Activated naive CD8-positive, alpha-beta T cell treated with anti-CD3 and anti-CD28 coated beads, Interleukin-2, amount 10 ng/mL, durations not matched to agents 7 days and 5 days (primary cell): ENCODE measurements around the gene RAPGEF6. TPM values are rescaled to one million over a fixed set of nuclear protein-coding genes. Genes with fewer than 3 reads are reported as not detected.
"Not testable (repeated sequence)": the region's sequence is repeated elsewhere in the genome, so short reads cannot be mapped to it uniquely, and the experiment has no call there.

Source experiments
- ATAC-seq: fragments of 150-1000 bp; cut with Tn5 transposase; one replicate; pipeline ENCODE4 v1.10.0; 2021; ENCODE audit warnings: low read depth, moderate library complexity
- POLR2A ChIA-PET: fragments of 350-600 bp; sonication (Branson Sonifier 250); formaldehyde crosslinking; loops from one replicate; lab custom pipeline; 2021; ENCODE audit warnings: antibody characterized with exemption; lab: Charles Lee
- DNase-seq: peaks from one replicate; pipeline ENCODE4 v3.0.0; 2021
- H3K27ac Mint-ChIP-seq: one replicate; pipeline ENCODE4 v1.8.0; 2022; ENCODE audit warnings: mild to moderate bottlenecking, mixed read lengths
- H3K27me3 Mint-ChIP-seq: one replicate; pipeline ENCODE4 v1.8.0; 2022; ENCODE audit warnings: mild to moderate bottlenecking, moderate library complexity, mixed read lengths
- H3K36me3 Mint-ChIP-seq: one replicate; pipeline ENCODE4 v1.8.0; 2021; ENCODE audit warnings: mild to moderate bottlenecking, mixed read lengths
- H3K4me1 Mint-ChIP-seq: one replicate; pipeline ENCODE4 v1.8.0; 2021; ENCODE audit warnings: mixed read lengths
- H3K4me3 Mint-ChIP-seq: one replicate; pipeline ENCODE4 v1.8.0; 2022; ENCODE audit warnings: mild to moderate bottlenecking, moderate library complexity, mixed read lengths
- H3K9me3 Mint-ChIP-seq: one replicate; pipeline ENCODE4 v1.8.0; 2021; ENCODE audit warnings: mixed read lengths
- total RNA-seq, 2 experiments: library from RNA; stranded (reverse); gene quantifications; one replicate each; pipeline ENCODE4 v1.2.3, GENCODE V29; 2021

RAPGEF6 gene
- total RNA-seq, 2 experiments from 2014 or later, result 51.2 to 51.5 TPM

DNA sequence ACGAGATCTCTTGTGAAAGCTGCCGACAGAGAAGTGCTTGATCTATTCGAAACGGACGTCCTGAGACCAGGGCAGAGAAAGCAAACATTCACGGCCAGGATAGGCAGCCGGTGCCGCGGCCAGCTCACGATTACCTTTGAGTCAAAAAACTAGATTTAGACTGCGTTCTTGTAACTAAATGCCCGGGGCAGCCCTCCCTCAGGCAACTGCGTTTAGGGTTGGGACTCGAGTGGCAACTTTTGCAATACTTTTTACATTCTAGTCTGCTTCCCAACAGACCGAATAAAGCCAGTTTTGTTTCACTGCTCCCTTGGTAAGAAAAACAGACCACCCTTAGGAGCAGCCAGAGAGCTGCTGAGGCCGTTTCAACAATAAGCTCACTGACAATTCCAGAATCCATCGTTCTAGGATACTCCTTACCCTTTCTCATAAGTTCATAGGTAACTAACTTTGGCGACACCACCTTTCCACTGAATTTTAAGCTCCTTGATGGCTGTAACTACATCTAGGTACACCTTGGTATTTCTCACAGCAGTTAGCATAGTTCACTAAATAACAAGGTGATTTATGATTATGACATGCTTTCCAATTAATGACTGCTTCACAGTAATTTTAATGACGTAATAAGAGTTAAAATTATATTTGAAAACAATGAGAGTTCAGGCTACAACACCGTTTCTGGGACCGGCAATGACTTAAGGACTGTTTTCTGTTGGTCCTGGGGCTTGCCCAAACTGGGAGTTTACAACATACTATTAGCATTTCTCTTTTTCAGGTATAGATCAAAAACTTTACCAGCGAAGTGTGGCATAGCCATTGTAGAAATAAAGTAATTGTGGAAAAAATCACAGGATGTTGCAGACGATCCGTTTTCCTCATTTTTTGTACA, 899 bp upstream of the RAPGEF6 start:
- no peaks in the 10 kb centered on the region for H3K9me3 Mint-ChIP-seq
- peaks cover 21% of the 10 kb centered on the region for H3K4me1 Mint-ChIP-seq
- no peak for ATAC-seq
- H3K27me3 Mint-ChIP-seq, result no peaks in the 10 kb centered on the region
- peaks cover 2% of the 10 kb centered on the region for H3K36me3 Mint-ChIP-seq
- peak overlapping the region; percentile 94 for H3K27ac Mint-ChIP-seq
- no peak for DNase-seq
- POLR2A ChIA-PET, result interaction anchor here (0.6 to 1.4 kb wide), 9 partner anchors 11 to 1300 kb away, joined by 3 to 14 read pairs (median 3); partner anchors contain the start of gene FNIP1
- peak overlapping the region; percentile 96 for H3K4me3 Mint-ChIP-seq

DNA sequence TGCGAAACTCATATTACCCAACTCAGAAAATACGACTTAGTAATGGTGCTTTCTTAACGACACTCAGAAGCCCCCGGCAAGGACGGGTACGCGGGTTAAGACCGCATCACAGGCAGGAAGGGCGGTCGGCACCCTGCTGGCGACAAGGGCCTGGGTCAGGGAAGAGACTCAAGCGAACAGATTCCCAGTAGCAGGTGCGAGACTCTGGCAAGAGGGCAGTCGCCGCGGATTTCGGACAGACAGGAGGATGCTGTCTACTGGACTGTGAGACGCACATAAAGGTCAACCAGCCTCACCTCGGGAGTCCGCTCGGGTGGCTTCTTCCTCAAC, 398 bp downstream of the RAPGEF6 start:
- Mint-ChIP-seq H3K9me3 (no peaks in the 10 kb centered on the region), H3K4me3 (peak overlapping the region; percentile 96), H3K27me3 (no peaks in the 10 kb centered on the region), H3K36me3 (peaks cover 1% of the 10 kb centered on the region), H3K4me1 (peaks cover 18% of the 10 kb centered on the region), H3K27ac (peak overlapping the region; percentile 94)
- DNase-seq (peak; percentile 78), ATAC-seq (peak; percentile 32)
- POLR2A ChIA-PET, result interaction anchor here (0.6 to 1.0 kb wide), 2 partner anchors 40 to 531 kb away, joined by 3 to 4 read pairs; no protein-coding TSS in a partner anchor

GRCh38 chr5:131634238-131634637, 791 bp downstream of the RAPGEF6 start:
- DNase-seq (no peak), ATAC-seq (no peak)
- peak overlapping the region; percentile 96 for H3K4me3 Mint-ChIP-seq
- POLR2A ChIA-PET, result interaction anchor here (0.6 to 1.0 kb wide), 2 partner anchors 40 to 531 kb away, joined by 3 to 4 read pairs; no protein-coding TSS in a partner anchor
- H3K4me1 Mint-ChIP-seq, result peaks cover 16% of the 10 kb centered on the region
- H3K36me3 Mint-ChIP-seq, result peaks cover 2% of the 10 kb centered on the region
- no peaks in the 10 kb centered on the region for H3K27me3 Mint-ChIP-seq
- no peaks in the 10 kb centered on the region for H3K9me3 Mint-ChIP-seq
- H3K27ac Mint-ChIP-seq, result peak overlapping the region; percentile 94

DNA sequence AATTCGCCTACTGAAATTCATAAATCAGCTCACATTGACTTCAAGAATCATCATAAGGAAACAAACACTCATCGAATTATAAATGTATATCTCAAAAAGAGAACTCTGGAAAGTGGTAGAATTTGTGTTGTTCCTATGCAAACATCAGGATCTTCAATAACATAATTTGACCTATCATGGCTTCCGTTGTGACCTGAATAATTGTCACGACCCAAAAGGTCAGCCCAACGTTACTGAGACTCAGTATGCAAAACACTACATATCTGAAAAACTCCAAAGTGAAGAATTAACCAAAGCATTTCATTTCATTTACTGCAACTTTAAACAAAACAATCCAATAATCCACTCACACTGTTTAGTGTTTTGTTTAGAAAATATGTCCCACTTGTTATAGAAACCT, 1.2 kb downstream of the RAPGEF6 start:
- ATAC-seq, result no peak
- Mint-ChIP-seq H3K4me1 (peaks cover 20% of the 10 kb centered on the region), H3K27ac (peak overlapping the region; percentile 94), H3K36me3 (peaks cover 6% of the 10 kb centered on the region), H3K9me3 (no peaks in the 10 kb centered on the region), H3K27me3 (no peaks in the 10 kb centered on the region), H3K4me3 (peak overlapping the region; percentile 96)
- DNase-seq, result no peak
- POLR2A ChIA-PET, result interaction anchor here (0.6 to 1.0 kb wide), 3 partner anchors 38 to 532 kb away, joined by 3 to 4 read pairs (median 4); no protein-coding TSS in a partner anchor

GRCh38 chr5:131630963-131631350, 4.1 kb downstream of the RAPGEF6 start:
- Mint-ChIP-seq H3K27me3 (no peaks in the 10 kb centered on the region), H3K4me3 (no peak overlapping the region), H3K27ac (no peak overlapping the region), H3K4me1 (peaks cover 28% of the 10 kb centered on the region), H3K9me3 (no peaks in the 10 kb centered on the region), H3K36me3 (peaks cover 14% of the 10 kb centered on the region)
- POLR2A ChIA-PET, result no interaction called here
- ATAC-seq (no peak), DNase-seq (no peak)

- Mint-ChIP-seq H3K36me3 (peaks cover 17% of the 10 kb centered on the region), H3K27me3 (no peaks in the 10 kb centered on the region), H3K9me3 (no peaks in the 10 kb centered on the region), H3K4me3 (no peak overlapping the region), H3K27ac (no peak overlapping the region), H3K4me1 (peaks cover 30% of the 10 kb centered on the region)
- ATAC-seq (no peak), DNase-seq (no peak)
- POLR2A ChIA-PET, result no interaction called here
These were observed 4.6 kb downstream of the RAPGEF6 start for GRCh38 chr5:131630208-131630962.

GRCh38 chr5:131628990-131629389, 6.0 kb downstream of the RAPGEF6 start:
- Mint-ChIP-seq H3K27me3 (no peaks in the 10 kb centered on the region), H3K36me3 (peaks cover 22% of the 10 kb centered on the region), H3K9me3 (no peaks in the 10 kb centered on the region), H3K4me1 (peaks cover 28% of the 10 kb centered on the region), H3K4me3 (peak overlapping the region; percentile 13), H3K27ac (no peak overlapping the region)
- POLR2A ChIA-PET, result interaction anchor here (2.1 kb wide), 1 partner anchor 168 kb away, joined by 4 read pairs; the partner anchor contains the start of gene FNIP1
- DNase-seq (no peak), ATAC-seq (no peak)

DNA sequence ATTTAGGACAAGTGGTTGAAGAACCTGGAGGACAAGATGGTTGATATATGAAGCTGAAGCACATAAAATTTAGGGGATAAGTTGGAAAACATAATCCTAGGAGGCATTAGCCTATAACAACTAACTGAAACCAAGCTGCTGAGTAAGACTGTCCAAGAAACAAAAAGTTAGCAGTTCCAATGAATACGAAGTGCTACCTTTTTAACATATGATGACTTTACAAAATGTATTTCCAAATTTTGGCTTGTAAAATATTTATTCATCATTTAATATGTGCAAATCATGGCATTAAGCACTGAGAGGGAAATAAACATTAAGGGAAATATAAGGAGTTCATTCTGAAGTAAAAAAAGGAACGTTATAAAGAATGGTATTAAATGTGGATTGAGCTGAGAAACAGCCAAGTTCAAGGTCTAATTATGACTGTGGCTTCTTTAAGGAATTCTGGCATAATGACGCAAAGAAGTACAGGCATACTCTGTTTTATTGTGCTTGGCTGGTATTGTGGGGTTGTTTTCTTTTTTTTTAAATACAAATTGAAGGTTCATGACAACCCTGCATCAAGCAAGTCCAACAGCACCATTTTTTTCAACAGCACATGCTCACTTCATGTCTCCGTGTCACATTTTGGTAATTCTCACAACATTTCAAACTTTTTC, 7.7 kb downstream of the RAPGEF6 start:
- H3K4me3 Mint-ChIP-seq, result no peak overlapping the region
- no peak for ATAC-seq
- no peaks in the 10 kb centered on the region for H3K27me3 Mint-ChIP-seq
- H3K27ac Mint-ChIP-seq, result no peak overlapping the region
- peaks cover 27% of the 10 kb centered on the region for H3K4me1 Mint-ChIP-seq
- H3K9me3 Mint-ChIP-seq, result peaks cover 2% of the 10 kb centered on the region
- POLR2A ChIA-PET, result interaction anchor here (0.5 kb wide), 1 partner anchor 26 kb away, joined by 5 read pairs; no protein-coding TSS in a partner anchor
- peaks cover 30% of the 10 kb centered on the region for H3K36me3 Mint-ChIP-seq
- no peak for DNase-seq

GRCh38 chr5:131622633-131623032, 12.4 kb downstream of the RAPGEF6 start:
- Mint-ChIP-seq H3K4me1 (peaks cover 27% of the 10 kb centered on the region), H3K27me3 (no peaks in the 10 kb centered on the region), H3K27ac (no peak overlapping the region), H3K4me3 (no peak overlapping the region), H3K36me3 (peaks cover 27% of the 10 kb centered on the region), H3K9me3 (peaks cover 2% of the 10 kb centered on the region)
- DNase-seq (no peak), ATAC-seq (no peak)
- POLR2A ChIA-PET, result no interaction called here

DNA sequence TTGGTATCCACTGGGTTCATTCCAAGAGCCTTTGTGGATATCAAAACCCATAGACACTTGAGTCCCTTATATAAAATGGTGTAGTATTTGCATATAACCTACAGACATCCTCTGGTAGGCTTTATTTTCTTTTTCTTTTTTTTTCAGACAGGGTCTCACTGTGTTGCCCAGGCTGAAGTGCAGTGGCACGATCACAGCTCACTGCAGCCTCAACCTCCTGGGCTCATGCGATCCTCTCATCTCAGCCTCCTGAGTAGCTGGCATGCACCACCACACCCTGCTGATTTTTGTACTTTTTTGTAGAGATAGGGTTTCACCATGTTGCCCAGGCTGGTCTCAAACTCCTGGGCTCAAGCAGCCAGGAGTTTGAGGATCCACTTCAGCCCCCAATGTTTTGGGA, 13.9 kb downstream of the RAPGEF6 start:
- POLR2A ChIA-PET, H3K4me3 Mint-ChIP-seq, H3K9me3 Mint-ChIP-seq, DNase-seq, H3K27ac Mint-ChIP-seq, H3K27me3 Mint-ChIP-seq, ATAC-seq: not testable (repeated sequence)
- Mint-ChIP-seq H3K4me1 (peaks cover 23% of the 10 kb centered on the region), H3K36me3 (peaks cover 31% of the 10 kb centered on the region)

GRCh38 chr5:131619102-131619501, 15.9 kb downstream of the RAPGEF6 start:
- POLR2A ChIA-PET, result no interaction called here
- ATAC-seq (no peak), DNase-seq (no peak)
- H3K27me3 Mint-ChIP-seq, result no peaks in the 10 kb centered on the region
- peaks cover 26% of the 10 kb centered on the region for H3K4me1 Mint-ChIP-seq
- H3K9me3 Mint-ChIP-seq, result peaks cover 5% of the 10 kb centered on the region
- no peak overlapping the region for H3K27ac Mint-ChIP-seq
- H3K4me3 Mint-ChIP-seq, result no peak overlapping the region
- peaks cover 38% of the 10 kb centered on the region for H3K36me3 Mint-ChIP-seq

DNA sequence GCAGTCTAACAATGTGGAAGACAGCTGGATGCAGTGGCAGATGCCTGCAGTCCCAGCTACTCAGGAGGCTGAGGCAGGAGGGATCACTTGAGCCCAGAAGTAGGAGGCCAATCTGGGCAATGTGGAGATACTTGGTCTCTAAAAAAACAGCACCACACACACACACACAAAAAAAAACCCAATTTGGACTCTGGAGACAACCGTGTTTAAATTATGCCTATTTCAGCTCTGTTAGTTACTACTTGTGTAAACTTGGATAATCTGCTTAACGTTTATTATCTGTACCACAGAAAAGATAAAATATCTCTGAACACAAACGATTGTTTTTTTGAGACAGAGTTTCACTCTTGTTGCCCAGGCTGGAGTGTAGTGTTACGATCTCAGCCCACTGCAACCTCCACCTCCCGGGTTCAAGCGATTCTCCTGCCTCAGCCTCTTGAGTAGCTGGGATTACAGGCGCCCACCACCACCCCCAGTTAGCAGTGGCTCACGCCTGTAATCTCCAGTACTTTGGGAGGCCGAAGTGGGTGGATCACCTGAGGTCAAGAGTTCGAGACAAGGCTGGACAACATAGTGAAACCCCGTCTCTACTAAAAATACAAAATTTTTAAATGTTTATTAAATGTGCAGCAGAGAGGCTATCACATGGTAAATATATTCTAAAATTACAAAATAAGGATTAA, 17.7 kb downstream of the RAPGEF6 start:
- DNase-seq (no peak), ATAC-seq (no peak)
- POLR2A ChIA-PET, result no interaction called here
- Mint-ChIP-seq H3K36me3 (peaks cover 34% of the 10 kb centered on the region), H3K27ac (no peak overlapping the region), H3K9me3 (peaks cover 4% of the 10 kb centered on the region), H3K27me3 (no peaks in the 10 kb centered on the region), H3K4me1 (peaks cover 25% of the 10 kb centered on the region), H3K4me3 (no peak overlapping the region)
